GM06990 (cell line): Measurements from ENCODE around the gene DCAF8.

Experiments
- DNase-seq: peaks from one replicate; pipeline ENCODE4 v3.0.0-alpha.2; 2011; ENCODE audit not compliant: insufficient read length; ENCODE audit errors: extremely low read depth
- H3K27me3 ChIP-seq: replicated peaks from 2 replicates; pipeline ENCODE4 v1.6.0; 2011; ENCODE audit warnings: low read length; ENCODE audit not compliant: control insufficient read depth, insufficient read depth
- H3K36me3 ChIP-seq: 2 replicates; pipeline ENCODE4 v1.5.1; 2011; ENCODE audit warnings: low read length; ENCODE audit not compliant: control insufficient read depth, insufficient read depth
- H3K4me3 ChIP-seq: replicated peaks from 2 replicates; pipeline ENCODE4 v1.5.1; 2011; ENCODE audit warnings: low read depth, mild to moderate bottlenecking, control low read depth, low read length
- CTCF ChIP-seq: IDR thresholded peaks from 2 replicates; pipeline ENCODE4 v1.5.1; 2011; ENCODE audit warnings: low read length, control low read depth, mild to moderate bottlenecking, inconsistent platforms; ENCODE audit not compliant: insufficient read depth, poor library complexity, severe bottlenecking

The DCAF8 gene

DNA sequence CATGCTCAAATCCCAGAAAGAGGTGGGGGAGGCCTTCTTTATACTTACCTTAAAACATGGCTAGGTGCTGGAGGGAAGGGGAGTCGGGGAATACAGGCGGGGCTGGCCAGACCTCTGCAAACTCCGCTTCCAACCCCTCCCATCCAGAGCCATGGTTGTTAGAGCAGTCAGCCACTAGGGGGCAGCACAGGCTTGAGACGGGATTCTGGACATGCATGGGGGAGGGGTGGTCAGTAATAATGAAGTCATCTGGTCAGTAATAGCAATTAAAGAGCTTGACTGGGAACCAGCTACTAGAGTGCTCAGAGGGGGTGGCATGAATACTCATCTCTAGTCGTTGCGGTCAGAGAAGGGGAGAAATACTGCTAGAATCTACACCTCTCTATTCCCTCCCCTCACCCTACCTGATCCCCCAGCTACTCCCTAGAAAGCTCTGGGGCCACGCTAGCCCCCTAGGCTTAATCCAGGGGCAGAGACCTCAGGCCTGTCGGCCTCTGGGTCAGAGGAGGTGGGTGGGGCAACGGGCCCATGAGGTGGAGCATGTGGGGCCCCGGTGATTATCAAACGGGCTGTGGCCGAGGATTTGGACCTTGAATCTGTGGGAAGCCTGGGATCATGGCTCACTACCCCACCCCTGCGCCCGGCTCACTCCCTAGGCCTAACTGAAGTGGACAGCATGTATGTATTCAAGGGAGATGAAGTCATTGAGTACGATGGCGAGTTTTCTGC, 69.1 kb downstream of the DCAF8 start:
- H3K36me3 ChIP-seq: no peaks in the 10 kb centered on the region
- DNase-seq: peak; percentile 62
- no peak overlapping the region for H3K4me3 ChIP-seq
- no peaks in the 10 kb centered on the region for H3K27me3 ChIP-seq
- peak; percentile 93 for TF ChIP-seq CTCF

GRCh38 chr1:160192234-160192633, 70.1 kb downstream of the DCAF8 start:
- no peaks in the 10 kb centered on the region for H3K36me3 ChIP-seq
- no peak for DNase-seq
- H3K27me3 ChIP-seq: no peaks in the 10 kb centered on the region
- TF ChIP-seq CTCF: no peak
- H3K4me3 ChIP-seq: no peak overlapping the region

- Histone ChIP-seq H3K27me3 (no peaks in the 10 kb centered on the region), H3K4me3 (no peak overlapping the region), H3K36me3 (no peaks in the 10 kb centered on the region)
- TF ChIP-seq CTCF: no peak
- no peak for DNase-seq
These were observed 70.6 kb downstream of the DCAF8 start for GRCh38 chr1:160191756-160192155.

- no peak for TF ChIP-seq CTCF
- Histone ChIP-seq H3K4me3 (no peak within 1 kb of the TSS), H3K27me3 (no peaks in the 10 kb centered on the region), H3K36me3 (no peaks in the 10 kb centered on the region)
- no peak for DNase-seq
These were observed 72.4 kb downstream of the DCAF8 start, which contains the start of gene CASQ1 for GRCh38 chr1:160189649-160190625. Gene CASQ1 (plus strand): TSS chr1:160190575. CDS start chr1:160190752, 177 bp downstream.

DNA sequence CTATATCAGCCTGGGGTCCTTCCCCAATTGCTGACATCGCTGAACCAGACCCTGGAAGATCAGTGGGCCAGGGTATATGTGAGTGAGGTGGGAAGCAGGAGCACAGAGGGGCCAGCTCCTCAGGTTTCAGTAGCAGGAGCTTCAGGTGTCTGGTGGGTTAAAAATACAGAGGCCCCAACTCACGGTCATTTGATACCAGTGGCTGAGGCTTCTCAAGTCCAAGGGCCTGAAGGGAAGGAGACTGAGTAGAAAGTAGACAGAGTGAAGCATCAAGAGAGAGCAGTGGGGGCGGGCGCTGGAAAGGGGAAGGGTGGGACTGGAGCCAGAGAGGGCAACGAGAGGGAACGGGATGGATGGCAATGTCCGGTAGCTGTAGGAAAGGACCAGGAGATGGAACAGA, 74.0 kb downstream of the DCAF8 start:
- DNase-seq: no peak
- Histone ChIP-seq H3K36me3 (no peaks in the 10 kb centered on the region), H3K4me3 (no peak overlapping the region), H3K27me3 (no peaks in the 10 kb centered on the region)
- no peak for TF ChIP-seq CTCF
